ENCODE measurements around the gene SFTPD. TPM values are rescaled to one million over a fixed set of nuclear protein-coding genes. Genes with fewer than 3 reads are reported as not detected.
"Not testable (repeated sequence)": the region's sequence is repeated elsewhere in the genome, so short reads cannot be mapped to it uniquely, and the experiment has no call there.

The SFTPD gene
- total and polyA plus RNA-seq, 12 donors: 0.24 to 1.0 (median 0.70) TPM; not detected in 4

DNA sequence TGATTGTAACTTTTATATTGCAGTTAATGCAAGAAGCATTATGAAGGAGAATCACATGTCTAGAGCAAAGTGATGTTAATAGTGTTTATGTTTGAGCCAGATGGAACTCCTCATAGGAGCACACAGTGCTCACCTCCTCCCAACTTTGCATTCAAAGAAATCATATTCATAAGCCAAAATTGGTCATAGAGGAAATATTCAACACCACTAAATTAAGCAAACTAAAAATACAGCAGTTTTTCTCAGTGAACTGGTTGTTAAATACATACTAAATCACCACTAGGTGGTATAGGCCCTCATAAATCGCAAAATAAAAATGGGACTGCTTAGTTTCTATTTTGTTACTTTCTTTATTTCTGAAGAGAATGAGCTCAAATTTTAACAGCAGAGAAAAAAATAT lies 34.4 kb downstream of the SFTPD start:
- H3K4me1 ChIP-seq (replicated peaks in 1 of 2); intact Hi-C loops (cut with DNase I); DNase-seq; H3K9me3 ChIP-seq (replicated peaks in 1 of 3); H3K27me3 ChIP-seq; H3K27ac ChIP-seq; H3K36me3 ChIP-seq (replicated peaks in 1 of 2); H3K4me3 ChIP-seq: not testable (repeated sequence)
- TF ChIP-seq, protein P1, sequence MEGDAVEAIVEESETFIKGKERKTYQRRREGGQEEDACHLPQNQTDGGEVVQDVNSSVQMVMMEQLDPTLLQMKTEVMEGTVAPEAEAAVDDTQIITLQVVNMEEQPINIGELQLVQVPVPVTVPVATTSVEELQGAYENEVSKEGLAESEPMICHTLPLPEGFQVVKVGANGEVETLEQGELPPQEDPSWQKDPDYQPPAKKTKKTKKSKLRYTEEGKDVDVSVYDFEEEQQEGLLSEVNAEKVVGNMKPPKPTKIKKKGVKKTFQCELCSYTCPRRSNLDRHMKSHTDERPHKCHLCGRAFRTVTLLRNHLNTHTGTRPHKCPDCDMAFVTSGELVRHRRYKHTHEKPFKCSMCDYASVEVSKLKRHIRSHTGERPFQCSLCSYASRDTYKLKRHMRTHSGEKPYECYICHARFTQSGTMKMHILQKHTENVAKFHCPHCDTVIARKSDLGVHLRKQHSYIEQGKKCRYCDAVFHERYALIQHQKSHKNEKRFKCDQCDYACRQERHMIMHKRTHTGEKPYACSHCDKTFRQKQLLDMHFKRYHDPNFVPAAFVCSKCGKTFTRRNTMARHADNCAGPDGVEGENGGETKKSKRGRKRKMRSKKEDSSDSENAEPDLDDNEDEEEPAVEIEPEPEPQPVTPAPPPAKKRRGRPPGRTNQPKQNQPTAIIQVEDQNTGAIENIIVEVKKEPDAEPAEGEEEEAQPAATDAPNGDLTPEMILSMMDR (IDR thresholded peaks at IDR 0.05): peak in 1 of 6 experiments; percentile 18
- WGBS, 4 donors: 73 to 80% (median 78%) methylated on average over 1 of the region's 1 CpG

DNA sequence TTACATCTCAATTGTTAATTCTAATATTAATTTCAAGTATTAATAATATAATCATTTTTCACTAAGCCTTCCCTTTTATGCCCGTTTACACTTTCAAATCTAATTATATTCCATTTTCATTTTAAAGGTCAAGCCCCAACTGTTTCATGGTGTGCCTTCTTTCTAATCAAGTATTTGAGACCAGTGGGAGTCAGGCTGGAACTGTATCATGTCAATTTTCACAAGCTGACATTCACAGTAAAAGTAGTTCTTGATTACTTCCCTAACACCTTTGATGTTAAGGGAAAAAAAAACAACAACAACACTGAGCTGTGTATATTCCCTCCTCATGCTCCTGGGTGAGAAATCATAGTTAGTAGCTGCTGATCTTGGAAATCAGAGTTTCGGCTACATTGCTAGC lies 38.1 kb downstream of the SFTPD start:
- Histone ChIP-seq H3K9me3 (replicated peaks in 1 of 3) (no peaks in the 10 kb centered on the region), H3K27ac (no peak overlapping the region), H3K4me1 (replicated peaks in 1 of 2) (no peaks in the 10 kb centered on the region), H3K4me3 (no peak overlapping the region), H3K36me3 (replicated peaks in 1 of 2) (no peaks in the 10 kb centered on the region), H3K27me3 (no peaks in the 10 kb centered on the region)
- TF ChIP-seq, protein P1 (IDR thresholded peaks at IDR 0.05): no peak
- TF ChIP-seq POLR2A (IDR thresholded peaks at IDR 0.05): no peak
- DNase-seq: no peak
- 72 to 86% (median 85%) methylated on average over 2 of the region's 2 CpGs for WGBS, 4 donors
- intact Hi-C loops (cut with DNase I): no loop called here

DNA sequence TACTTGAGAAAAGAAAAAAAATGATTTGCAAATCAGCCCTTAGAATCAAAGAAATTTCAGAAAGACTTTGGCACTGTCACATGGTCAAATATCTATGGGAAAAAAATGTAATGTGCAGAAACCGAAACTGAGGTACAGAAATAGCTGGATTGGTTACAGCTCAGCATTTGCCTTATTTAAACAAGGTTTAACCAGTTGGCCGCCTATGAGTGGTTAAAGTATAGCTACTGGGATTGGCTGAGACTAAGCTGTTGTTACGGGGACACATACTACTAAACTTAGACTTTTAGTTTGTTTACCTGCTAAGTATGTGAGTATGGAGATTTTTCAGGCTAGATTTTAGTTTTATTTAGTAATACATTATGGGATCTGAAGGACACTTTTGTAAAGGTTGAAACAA lies 38.6 kb downstream of the SFTPD start:
- H3K27ac ChIP-seq: no peak overlapping the region
- no peak overlapping the region for H3K4me3 ChIP-seq
- H3K27me3 ChIP-seq: no peaks in the 10 kb centered on the region
- TF ChIP-seq, protein P1 (IDR thresholded peaks at IDR 0.05): no peak
- TF ChIP-seq POLR2A (IDR thresholded peaks at IDR 0.05): no peak
- intact Hi-C loops (cut with DNase I): no loop called here
- no peak for DNase-seq
- H3K9me3 ChIP-seq (replicated peaks in 1 of 3): no peaks in the 10 kb centered on the region
- 80 to 88% (median 87%) methylated on average over 3 of the region's 3 CpGs for WGBS, 4 donors
- H3K36me3 ChIP-seq (replicated peaks in 1 of 2): no peaks in the 10 kb centered on the region
- no peaks in the 10 kb centered on the region for H3K4me1 ChIP-seq (replicated peaks in 1 of 2)

DNA sequence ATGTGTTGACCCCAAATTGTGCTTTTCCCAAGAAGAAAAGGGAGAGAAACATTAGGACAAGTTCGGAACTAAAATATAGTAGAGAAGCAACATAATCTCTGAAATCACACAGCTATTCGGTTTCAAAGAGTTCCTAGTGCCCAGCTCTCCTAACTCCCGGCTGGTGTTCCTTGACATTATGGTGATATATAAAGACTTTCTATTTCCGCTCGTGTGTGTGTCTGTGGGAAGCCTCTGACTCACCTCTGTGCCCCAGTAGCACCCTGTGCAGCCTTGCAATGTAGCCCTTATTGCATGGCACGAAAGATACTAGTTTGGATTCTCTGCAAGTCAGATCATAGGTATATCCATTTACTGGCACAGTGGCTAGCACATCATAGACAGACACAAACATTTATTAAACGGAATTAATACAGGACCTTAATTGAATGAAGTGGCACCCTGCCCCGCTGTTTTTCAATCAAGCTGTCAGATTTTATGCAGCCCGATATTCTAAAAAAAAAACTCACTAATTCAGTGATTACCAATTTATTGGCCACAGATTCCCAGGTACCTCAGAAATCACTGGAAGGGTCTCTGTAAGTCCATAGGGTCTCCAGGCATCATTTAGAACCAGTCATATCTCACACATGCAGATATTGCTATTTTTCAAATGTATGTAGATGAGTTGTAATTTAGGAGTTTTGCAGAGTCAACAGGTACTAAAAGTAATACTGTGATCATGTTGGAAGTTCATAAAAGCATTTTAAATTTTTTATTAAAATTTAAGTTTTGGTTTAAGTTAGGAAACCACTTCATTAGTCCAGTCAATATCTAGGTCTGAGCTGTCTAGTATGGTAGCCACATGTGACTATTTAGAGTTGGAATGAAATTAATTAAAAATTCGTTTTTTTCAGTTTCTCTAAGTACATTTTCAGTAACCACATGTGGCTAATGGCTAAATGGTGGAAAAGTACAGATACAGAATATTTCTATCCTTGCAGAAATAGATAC lies 43.3 kb downstream of the SFTPD start:
- peak overlapping the region in 2 of 4 donors; percentile 55 to 58 for H3K4me3 ChIP-seq
- no peaks in the 10 kb centered on the region for H3K27me3 ChIP-seq
- 22 to 28% (median 26%) methylated on average over 10 of the region's 10 CpGs for WGBS, 4 donors
- H3K9me3 ChIP-seq (replicated peaks in 1 of 3): no peaks in the 10 kb centered on the region
- H3K36me3 ChIP-seq (replicated peaks in 1 of 2): no peaks in the 10 kb centered on the region
- peak overlapping the region in 2 of 5 donors; percentile 69 to 75 for H3K27ac ChIP-seq
- DNase-seq: peak in 2 of 7 donors; percentile 18 to 22
- no peak for TF ChIP-seq POLR2A (IDR thresholded peaks at IDR 0.05)
- TF ChIP-seq, protein P1 (IDR thresholded peaks at IDR 0.05): no peak
- intact Hi-C loops (cut with DNase I): loop anchor here in 1 of 2 donors (10.0 kb wide), 1 partner anchor 341 kb away; the partner anchor contains the start of gene SFTPA2
- no peaks in the 10 kb centered on the region for H3K4me1 ChIP-seq (replicated peaks in 1 of 2)
